ENCODE data around the gene GTF2H3.

DNA sequence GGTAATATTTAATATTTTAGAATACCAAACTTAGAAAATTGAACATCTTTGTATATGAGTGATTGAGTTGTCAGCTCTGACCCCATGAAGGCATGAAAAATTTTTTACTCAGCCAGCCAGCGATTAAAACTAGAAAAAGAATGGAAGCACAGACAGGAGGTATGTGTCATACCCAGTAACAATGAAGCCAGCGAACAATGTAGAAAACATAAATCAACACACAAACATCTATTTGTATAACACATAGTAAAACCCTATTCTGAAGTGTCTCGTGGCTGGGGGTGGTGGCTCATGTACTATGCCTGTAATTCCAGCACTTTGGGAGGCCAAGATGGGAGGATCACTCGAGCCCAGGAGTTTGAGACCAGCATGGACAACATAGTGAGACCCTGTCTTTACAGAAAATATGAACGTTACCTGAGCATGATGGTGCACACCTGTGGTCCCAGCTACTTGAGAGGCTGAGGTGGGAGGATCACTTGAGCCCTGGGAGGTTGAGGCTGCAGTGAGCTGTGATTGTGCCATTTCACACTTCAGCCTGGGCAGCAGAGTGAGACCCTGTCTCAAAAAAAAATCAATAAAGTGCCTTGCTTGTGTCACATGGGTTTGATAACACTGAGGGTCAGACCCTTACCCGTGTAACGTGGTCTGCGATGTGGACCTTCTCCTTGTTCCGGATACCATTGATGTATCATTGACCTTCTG lies 43.1 kb downstream of the GTF2H3 start:
- TF ChIP-seq SRSF9 (IDR thresholded peaks at IDR 0.05; ENCODE audit: borderline replicate concordance, low read depth, low read length): no peak
- no peak for TF ChIP-seq ZNF232 (CRISPR knock-in tag; IDR thresholded peaks at IDR 0.05)
- no peak for TF ChIP-seq PCBP2 (IDR thresholded peaks at IDR 0.05; ENCODE audit: low read depth, low read length, poor library complexity, severe bottlenecking)
- no peak for TF ChIP-seq NRF1 (conservative IDR thresholded peaks at IDR 0.05 in 1 of 2, IDR thresholded peaks at IDR 0.05 in 1 of 2)
- TF ChIP-seq EP300 (IDR thresholded peaks at IDR 0.05; ENCODE audit: low read length): no peak
- no peak for TF ChIP-seq PHB2 (IDR thresholded peaks at IDR 0.05; ENCODE audit: low read depth)
- TF ChIP-seq DPF2 (IDR thresholded peaks at IDR 0.05): no peak
- TF ChIP-seq, protein P1, sequence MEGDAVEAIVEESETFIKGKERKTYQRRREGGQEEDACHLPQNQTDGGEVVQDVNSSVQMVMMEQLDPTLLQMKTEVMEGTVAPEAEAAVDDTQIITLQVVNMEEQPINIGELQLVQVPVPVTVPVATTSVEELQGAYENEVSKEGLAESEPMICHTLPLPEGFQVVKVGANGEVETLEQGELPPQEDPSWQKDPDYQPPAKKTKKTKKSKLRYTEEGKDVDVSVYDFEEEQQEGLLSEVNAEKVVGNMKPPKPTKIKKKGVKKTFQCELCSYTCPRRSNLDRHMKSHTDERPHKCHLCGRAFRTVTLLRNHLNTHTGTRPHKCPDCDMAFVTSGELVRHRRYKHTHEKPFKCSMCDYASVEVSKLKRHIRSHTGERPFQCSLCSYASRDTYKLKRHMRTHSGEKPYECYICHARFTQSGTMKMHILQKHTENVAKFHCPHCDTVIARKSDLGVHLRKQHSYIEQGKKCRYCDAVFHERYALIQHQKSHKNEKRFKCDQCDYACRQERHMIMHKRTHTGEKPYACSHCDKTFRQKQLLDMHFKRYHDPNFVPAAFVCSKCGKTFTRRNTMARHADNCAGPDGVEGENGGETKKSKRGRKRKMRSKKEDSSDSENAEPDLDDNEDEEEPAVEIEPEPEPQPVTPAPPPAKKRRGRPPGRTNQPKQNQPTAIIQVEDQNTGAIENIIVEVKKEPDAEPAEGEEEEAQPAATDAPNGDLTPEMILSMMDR (IDR thresholded peaks at IDR 0.05 in 2 of 3, conservative IDR thresholded peaks at IDR 0.05 in 1 of 3; ENCODE audit: insufficient read depth in 2 of 3, low read depth in 1 of 3, low read length in 3 of 3): no peak
- no peak for TF ChIP-seq GABPB1 (CRISPR knock-in tag; IDR thresholded peaks at IDR 0.05)

Data from K562 (cell line).